Measurements from ENCODE around the gene CAMTA1.
A peak's percentile ranks its signal among the peaks of the same experiment; 100 is the strongest.

Gene CAMTA1

GRCh38 chr1:6857831-6858230 lies 72.6 kb downstream of the CAMTA1 start:
- no peak for DNase-seq

GRCh38 chr1:6858596-6858995 lies 73.3 kb downstream of the CAMTA1 start:
- DNase-seq = no peak

GRCh38 chr1:6859415-6860343 lies 74.4 kb downstream of the CAMTA1 start:
- DNase-seq = no peak

GRCh38 chr1:6860401-6860800 lies 75.1 kb downstream of the CAMTA1 start:
- no peak for DNase-seq

GRCh38 chr1:6861075-6861724 lies 75.9 kb downstream of the CAMTA1 start:
- peak; percentile 79 for DNase-seq

- DNase-seq = no peak
Measured at GRCh38 chr1:6862906-6863305, 77.7 kb downstream of the CAMTA1 start.

GRCh38 chr1:6864166-6864565 lies 78.9 kb downstream of the CAMTA1 start:
- DNase-seq = no peak

- DNase-seq = no peak
Measured at GRCh38 chr1:6866825-6867224, 81.6 kb downstream of the CAMTA1 start.

GRCh38 chr1:6867321-6867720 lies 82.1 kb downstream of the CAMTA1 start:
- no peak for DNase-seq

- no peak for DNase-seq
Measured at GRCh38 chr1:6867729-6868659, 82.7 kb downstream of the CAMTA1 start.

- DNase-seq = no peak
Measured at GRCh38 chr1:6868660-6869380, 83.6 kb downstream of the CAMTA1 start.

- DNase-seq = no peak
Measured at GRCh38 chr1:6869545-6869944, 84.3 kb downstream of the CAMTA1 start.

GRCh38 chr1:6870086-6870485 lies 84.8 kb downstream of the CAMTA1 start:
- no peak for DNase-seq

- no peak for DNase-seq
Measured at GRCh38 chr1:6870571-6870970, 85.3 kb downstream of the CAMTA1 start.

GRCh38 chr1:6871300-6871972 lies 86.2 kb downstream of the CAMTA1 start:
- no peak for DNase-seq

GRCh38 chr1:6872573-6873261 lies 87.5 kb downstream of the CAMTA1 start:
- DNase-seq = no peak

GRCh38 chr1:6873298-6874015 lies 88.2 kb downstream of the CAMTA1 start:
- DNase-seq = no peak

- DNase-seq = no peak
Measured at GRCh38 chr1:6874298-6874697, 89.0 kb downstream of the CAMTA1 start.

- DNase-seq = no peak
Measured at GRCh38 chr1:6880951-6881690, 95.9 kb downstream of the CAMTA1 start.

- no peak for DNase-seq
Measured at GRCh38 chr1:6882414-6882813, 97.2 kb downstream of the CAMTA1 start.

All from MV-4-11 (cell line).